ENCODE results near the gene TGFB1.
A peak's percentile ranks its signal among the peaks of the same experiment; 100 is the strongest.

The TGFB1 gene

GRCh38 chr19:41319500-41320184 lies 34.1 kb downstream of the TGFB1 start:
- DNase-seq = no peak

GRCh38 chr19:41318696-41319499 lies 34.8 kb downstream of the TGFB1 start:
- no peak for DNase-seq

GRCh38 chr19:41316306-41316920 lies 37.3 kb downstream of the TGFB1 start:
- DNase-seq = no peak

- DNase-seq = no peak
These were observed 42.1 kb downstream of the TGFB1 start for GRCh38 chr19:41311613-41312012.

- DNase-seq = no peak
These were observed 42.6 kb downstream of the TGFB1 start for GRCh38 chr19:41311072-41311471.

GRCh38 chr19:41310033-41310831 lies 43.5 kb downstream of the TGFB1 start, which contains the start of gene CCDC97:
TSS of gene CCDC97 (plus strand) at chr19:41310172. CDS start at chr19:41310311, 139 bp downstream.
- peak; percentile 82 to 85 for DNase-seq

- DNase-seq = no peak
These were observed 44.3 kb downstream of the TGFB1 start for GRCh38 chr19:41309180-41310032.

GRCh38 chr19:41308450-41309179 lies 45.1 kb downstream of the TGFB1 start:
- peak; percentile 91 to 96 for DNase-seq

GRCh38 chr19:41307954-41308449 lies 45.7 kb downstream of the TGFB1 start:
- DNase-seq = no peak

- no peak for DNase-seq
These were observed 46.4 kb downstream of the TGFB1 start for GRCh38 chr19:41307090-41307875.

GRCh38 chr19:41305927-41306793 lies 47.6 kb downstream of the TGFB1 start:
- DNase-seq = no peak

GRCh38 chr19:41304706-41305483 lies 48.8 kb downstream of the TGFB1 start:
- no peak for DNase-seq

GRCh38 chr19:41303954-41304353 lies 49.8 kb downstream of the TGFB1 start:
- DNase-seq = no peak

- peak in 1 of 2 experiments; percentile 38 for DNase-seq
These were observed 50.9 kb downstream of the TGFB1 start for GRCh38 chr19:41302624-41303351.

- DNase-seq = no peak
These were observed 53.2 kb downstream of the TGFB1 start for GRCh38 chr19:41300555-41300954.

- DNase-seq = no peak
These were observed 54.0 kb downstream of the TGFB1 start for GRCh38 chr19:41299755-41300089.

- no peak for DNase-seq
These were observed 54.5 kb downstream of the TGFB1 start for GRCh38 chr19:41299046-41299754.

Measured in activated CD4-positive, alpha-beta T cell treated with anti-CD3 and anti-CD28 coated beads, Interleukin-2, amount 50 U/mL, for 4 hours (primary cell).